GM21723 (cell line): ENCODE results near the gene CATSPERE.
"Not testable (repeated sequence)": the region's sequence is repeated elsewhere in the genome, so short reads cannot be mapped to it uniquely, and the experiment has no call there.

ENCODE experiments used
- ATAC-seq: cut with Tn5 transposase; IDR thresholded peaks from one replicate; pipeline ENCODE4 v1.9.1; 2021; ENCODE audit warnings: mild to moderate bottlenecking, moderate library complexity; ENCODE audit not compliant: unreplicated experiment

The CATSPERE gene

GRCh38 chr1:244447552-244447951 is 13.5 kb upstream of the CATSPERE start:
- no peak for ATAC-seq

GRCh38 chr1:244448279-244449036 is 12.6 kb upstream of the CATSPERE start:
- ATAC-seq = no peak

GRCh38 chr1:244449936-244450508 is 11.1 kb upstream of the CATSPERE start:
- ATAC-seq = no peak

- peak; percentile 31 for ATAC-seq
These were observed 10.2 kb upstream of the CATSPERE start for GRCh38 chr1:244450597-244451538.

GRCh38 chr1:244451539-244451950 is 9.5 kb upstream of the CATSPERE start, which contains the start of gene ADSS2:
Gene ADSS2 (minus strand): TSS chr1:244451909. CDS start chr1:244451817, 92 bp downstream.
- no peak for ATAC-seq

GRCh38 chr1:244451951-244452795 is 8.9 kb upstream of the CATSPERE start:
- peak; percentile 94 for ATAC-seq

- no peak for ATAC-seq
These were observed 6.7 kb upstream of the CATSPERE start for GRCh38 chr1:244454412-244454811.

- ATAC-seq = no peak
These were observed 4.5 kb upstream of the CATSPERE start for GRCh38 chr1:244456586-244456985.

- ATAC-seq = no peak
These were observed 2.3 kb upstream of the CATSPERE start for GRCh38 chr1:244458781-244459180.

GRCh38 chr1:244460197-244460596 is 876 bp upstream of the CATSPERE start:
- no peak for ATAC-seq

GRCh38 chr1:244466724-244467123 is 5.7 kb downstream of the CATSPERE start:
- no peak for ATAC-seq

- ATAC-seq = no peak
These were observed 12.1 kb downstream of the CATSPERE start for GRCh38 chr1:244473059-244473605.

GRCh38 chr1:244484971-244485370 is 23.9 kb downstream of the CATSPERE start:
- ATAC-seq = not testable (repeated sequence)

GRCh38 chr1:244494653-244495052 is 33.6 kb downstream of the CATSPERE start:
- no peak for ATAC-seq

GRCh38 chr1:244496186-244496585 is 35.1 kb downstream of the CATSPERE start:
- no peak for ATAC-seq

GRCh38 chr1:244497805-244498204 is 36.7 kb downstream of the CATSPERE start:
- no peak for ATAC-seq

GRCh38 chr1:244499484-244499883 is 38.4 kb downstream of the CATSPERE start:
- not testable (repeated sequence) for ATAC-seq

GRCh38 chr1:244500515-244500914 is 39.4 kb downstream of the CATSPERE start:
- ATAC-seq = not testable (repeated sequence)

GRCh38 chr1:244502630-244503029 is 41.6 kb downstream of the CATSPERE start:
- no peak for ATAC-seq

GRCh38 chr1:244513493-244513892 is 52.4 kb downstream of the CATSPERE start:
- no peak for ATAC-seq
